GM23248 (cell line): ENCODE results near the gene TMEM184C. TPM values are rescaled to one million over a fixed set of nuclear protein-coding genes. Genes with fewer than 3 reads are reported as not detected.
A peak's percentile ranks its signal among the peaks of the same experiment; 100 is the strongest.

Experiments
- DNase-seq: peaks from one replicate; pipeline ENCODE4 v3.0.0-alpha.2; 2015
- H2AFZ ChIP-seq: fragments of 200-600 bp; sonication (generic); 2 replicates; pipeline ENCODE4 v1.6.1; 2016; ENCODE audit warnings: antibody characterized with exemption
- H3F3A ChIP-seq: fragments of 200-600 bp; sonication (generic); 2 replicates; pipeline ENCODE4 v1.6.1; 2016; ENCODE audit warnings: mild to moderate bottlenecking, antibody characterized with exemption, mixed run types; ENCODE audit not compliant: insufficient read depth
- H3K27ac ChIP-seq: fragments of 200-600 bp; sonication (generic); 2 replicates; pipeline ENCODE4 v1.5.1; 2016; ENCODE audit warnings: mild to moderate bottlenecking
- H3K27me3 ChIP-seq: fragments of 200-600 bp; sonication (generic); replicated peaks from 2 replicates; pipeline ENCODE4 v1.6.1; 2016; ENCODE audit warnings: mild to moderate bottlenecking; ENCODE audit not compliant: insufficient read depth
- H3K36me3 ChIP-seq: fragments of 200-600 bp; sonication (generic); 2 replicates; pipeline ENCODE4 v1.6.1; 2016; ENCODE audit warnings: low read depth, mild to moderate bottlenecking
- H3K4me1 ChIP-seq: fragments of 200-600 bp; sonication (generic); 2 replicates; pipeline ENCODE4 v1.6.1; 2016; ENCODE audit warnings: mild to moderate bottlenecking; ENCODE audit not compliant: insufficient read depth
- H3K4me2 ChIP-seq: fragments of 200-600 bp; sonication (generic); one replicate; pipeline ENCODE4 v1.6.1; 2016; ENCODE audit warnings: mild to moderate bottlenecking; ENCODE audit not compliant: unreplicated experiment
- H3K4me3 ChIP-seq: fragments of 200-600 bp; sonication (generic); 2 replicates; pipeline ENCODE4 v1.5.1; 2016; ENCODE audit warnings: mild to moderate bottlenecking
- H3K79me2 ChIP-seq: fragments of 200-600 bp; sonication (generic); 2 replicates; pipeline ENCODE4 v1.6.1; 2016; ENCODE audit warnings: mild to moderate bottlenecking; ENCODE audit not compliant: insufficient read depth
- H3K9ac ChIP-seq: fragments of 200-600 bp; sonication (generic); 2 replicates; pipeline ENCODE4 v1.6.1; 2016; ENCODE audit warnings: mild to moderate bottlenecking
- H3K9me2 ChIP-seq: fragments of 200-600 bp; sonication (generic); 2 replicates; pipeline ENCODE4 v1.6.1; 2016; ENCODE audit warnings: mixed run types, mild to moderate bottlenecking, moderate library complexity; ENCODE audit not compliant: insufficient read depth
- H3K9me3 ChIP-seq: fragments of 200-600 bp; sonication (generic); one replicate; pipeline ENCODE4 v1.6.1; 2017; ENCODE audit warnings: low read depth
- H4K20me1 ChIP-seq: fragments of 200-600 bp; sonication (generic); 2 replicates; pipeline ENCODE4 v1.6.0; 2016; ENCODE audit not compliant: insufficient read depth
- EZH2 ChIP-seq: fragments of 200-600 bp; sonication (generic); IDR thresholded peaks from 2 replicates; pipeline ENCODE4 v1.6.1; 2018; ENCODE audit warnings: antibody characterized with exemption, mild to moderate bottlenecking; ENCODE audit not compliant: insufficient read depth, poor library complexity, severe bottlenecking
- EZH2phosphoT487 ChIP-seq: fragments of 200-600 bp; sonication (generic); IDR thresholded peaks from 2 replicates; pipeline ENCODE4 v1.6.1; 2018; ENCODE audit warnings: antibody characterized with exemption, moderate library complexity, mild to moderate bottlenecking, low read depth; ENCODE audit not compliant: insufficient read depth
- WGBS, 2 experiments: methylation state at CpG; one replicate each; pipeline ENCODE4 v1.1.6; 2015 to 2017; ENCODE audit warnings: low lambda C conversion rate in 2 of 2, low coverage in 1 of 2; ENCODE audit errors: missing lambda C conversion rate in 2 of 2; 5-methylcytosine and 5-hydroxymethylcytosine counted together
- in situ Hi-C: fragments of 300-500 bp; cut with MboI; formaldehyde crosslinking; loops from 2 replicates; pipeline ENCODE4 v1.15.0; 2020
- polyA plus RNA-seq: library from polyadenylated mRNA; unstranded; fragments of >200 nt; fragmentation: Nextera tagmentation; extraction: Ambion mirVana; gene quantifications from 2 replicates; pipeline ENCODE4 v1.2.1, GENCODE V29; 2016
- total RNA-seq: library from RNA; depleted of rRNA; stranded (reverse); fragments of >200 nt; shearing (Covaris generic); gene quantifications from 2 replicates; pipeline ENCODE4 v1.2.3, GENCODE V29; 2014

TMEM184C gene
- total and polyA plus RNA-seq, 2 experiments from 2014 or later = 26.2 to 36.5 TPM

DNA sequence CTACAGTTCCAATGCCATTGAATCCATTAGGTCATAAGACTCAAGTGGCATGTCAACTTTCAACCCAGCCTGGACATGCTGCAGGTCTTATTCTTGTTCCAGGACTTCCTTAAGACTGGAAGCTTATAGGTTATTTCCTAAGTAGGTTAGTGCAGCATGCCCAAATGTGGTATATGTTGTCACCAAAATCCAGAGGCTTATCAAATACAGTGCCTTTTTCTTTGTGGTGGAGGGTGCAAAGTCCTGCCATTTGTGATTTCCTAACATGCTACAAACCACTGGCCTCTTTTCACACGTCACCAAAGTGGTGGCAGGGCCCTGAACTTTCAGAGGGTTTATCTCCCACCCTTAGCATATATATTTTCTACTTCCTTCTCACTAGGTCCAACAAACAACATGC lies 9.7 kb upstream of the TMEM184C start:
- H3K79me2 ChIP-seq = no peaks in the 10 kb centered on the region
- no peak overlapping the region for H3K27ac ChIP-seq
- no peak overlapping the region for H3K4me3 ChIP-seq
- no peaks in the 10 kb centered on the region for H3K27me3 ChIP-seq
- H3K4me2 ChIP-seq = no peak overlapping the region
- no peak overlapping the region for H2AFZ ChIP-seq
- H4K20me1 ChIP-seq = no peaks in the 10 kb centered on the region
- in situ Hi-C loops = no loop called here
- 41 to 59% methylated on average over 1 of the region's 1 CpG for WGBS, 2 experiments
- no peak for DNase-seq
- no peaks in the 10 kb centered on the region; the same call in 1 of the 2 replicates for H3K4me1 ChIP-seq
- H3K9me2 ChIP-seq = no peaks in the 10 kb centered on the region
- H3K9ac ChIP-seq = no peak overlapping the region
- H3K9me3 ChIP-seq = no peaks in the 10 kb centered on the region
- TF ChIP-seq EZH2 (no peak), EZH2phosphoT487 (no peak)
- peaks cover 6% of the 10 kb centered on the region; the same call in 1 of the 2 replicates for H3F3A ChIP-seq
- no peaks in the 10 kb centered on the region for H3K36me3 ChIP-seq

DNA sequence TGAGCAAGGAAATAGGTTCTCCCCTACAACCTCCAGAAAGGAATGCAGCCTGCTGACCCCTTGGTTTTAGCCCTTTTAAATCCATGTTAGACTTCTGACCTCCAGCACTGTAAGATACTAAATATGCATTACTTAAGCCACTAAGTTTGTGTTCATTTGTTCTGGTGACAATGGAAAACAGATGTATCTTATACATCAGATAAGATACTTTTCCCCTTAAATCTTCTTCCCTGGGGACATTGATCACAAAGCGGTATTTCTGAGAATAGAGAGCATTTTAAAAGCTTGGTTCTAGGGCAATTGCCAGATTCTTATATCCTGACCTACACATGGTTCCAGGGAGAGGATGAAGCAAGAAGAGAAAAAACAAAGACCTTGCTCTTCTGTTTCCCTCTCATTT lies 6.5 kb upstream of the TMEM184C start:
- TF ChIP-seq EZH2phosphoT487 (no peak), EZH2 (no peak)
- no peaks in the 10 kb centered on the region for H3K36me3 ChIP-seq
- no peaks in the 10 kb centered on the region for H3K9me2 ChIP-seq
- H3K27ac ChIP-seq = no peak overlapping the region
- no peak overlapping the region for H3K4me2 ChIP-seq
- H2AFZ ChIP-seq = no peak overlapping the region
- H3K4me3 ChIP-seq = no peak overlapping the region
- in situ Hi-C loops = no loop called here
- H3K79me2 ChIP-seq = no peaks in the 10 kb centered on the region
- no peaks in the 10 kb centered on the region for H4K20me1 ChIP-seq
- peaks cover 6% of the 10 kb centered on the region; the same call in 1 of the 2 replicates for H3F3A ChIP-seq
- H3K27me3 ChIP-seq = no peaks in the 10 kb centered on the region
- no peak overlapping the region for H3K9ac ChIP-seq
- H3K4me1 ChIP-seq = no peaks in the 10 kb centered on the region; the same call in 1 of the 2 replicates
- 3 to 9% methylated on average over 1 of the region's 1 CpG for WGBS, 2 experiments
- DNase-seq = peak; percentile 11
- H3K9me3 ChIP-seq = no peaks in the 10 kb centered on the region

DNA sequence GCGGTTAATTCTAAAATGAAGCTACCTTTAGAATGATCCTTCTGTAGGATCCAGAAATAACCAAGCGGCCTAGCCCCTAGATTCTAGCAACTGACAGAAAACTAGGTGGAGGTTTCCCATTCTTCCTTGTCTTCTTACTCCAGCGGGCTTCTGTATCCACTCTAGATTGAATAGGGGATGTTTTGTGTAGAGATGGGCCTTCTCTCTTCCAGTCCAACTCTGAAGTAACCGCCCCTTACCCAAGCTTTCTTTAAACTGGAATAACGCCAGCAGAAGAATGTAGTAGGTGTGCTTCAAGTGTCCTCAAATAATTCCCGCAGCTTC lies 386 bp upstream of the TMEM184C start:
- no peaks in the 10 kb centered on the region for H3K9me3 ChIP-seq
- peak overlapping the region; percentile 88 for H3K4me3 ChIP-seq
- in situ Hi-C loops = no loop called here
- TF ChIP-seq EZH2 (no peak), EZH2phosphoT487 (no peak)
- H3F3A ChIP-seq = no peaks in the 10 kb centered on the region
- no peaks in the 10 kb centered on the region for H4K20me1 ChIP-seq
- no peaks in the 10 kb centered on the region for H3K36me3 ChIP-seq
- peaks cover 44% of the 10 kb centered on the region for H3K79me2 ChIP-seq
- H3K4me2 ChIP-seq = peak overlapping the region; percentile 93
- no peaks in the 10 kb centered on the region for H3K27me3 ChIP-seq
- no peaks in the 10 kb centered on the region for H3K9me2 ChIP-seq
- WGBS, 2 experiments = 34 to 36% methylated on average over 6 of the region's 6 CpGs
- DNase-seq = no peak
- H2AFZ ChIP-seq = peak overlapping the region; percentile 87
- H3K9ac ChIP-seq = no peak overlapping the region
- H3K4me1 ChIP-seq = peaks cover 9% of the 10 kb centered on the region
- H3K27ac ChIP-seq = no peak overlapping the region

DNA sequence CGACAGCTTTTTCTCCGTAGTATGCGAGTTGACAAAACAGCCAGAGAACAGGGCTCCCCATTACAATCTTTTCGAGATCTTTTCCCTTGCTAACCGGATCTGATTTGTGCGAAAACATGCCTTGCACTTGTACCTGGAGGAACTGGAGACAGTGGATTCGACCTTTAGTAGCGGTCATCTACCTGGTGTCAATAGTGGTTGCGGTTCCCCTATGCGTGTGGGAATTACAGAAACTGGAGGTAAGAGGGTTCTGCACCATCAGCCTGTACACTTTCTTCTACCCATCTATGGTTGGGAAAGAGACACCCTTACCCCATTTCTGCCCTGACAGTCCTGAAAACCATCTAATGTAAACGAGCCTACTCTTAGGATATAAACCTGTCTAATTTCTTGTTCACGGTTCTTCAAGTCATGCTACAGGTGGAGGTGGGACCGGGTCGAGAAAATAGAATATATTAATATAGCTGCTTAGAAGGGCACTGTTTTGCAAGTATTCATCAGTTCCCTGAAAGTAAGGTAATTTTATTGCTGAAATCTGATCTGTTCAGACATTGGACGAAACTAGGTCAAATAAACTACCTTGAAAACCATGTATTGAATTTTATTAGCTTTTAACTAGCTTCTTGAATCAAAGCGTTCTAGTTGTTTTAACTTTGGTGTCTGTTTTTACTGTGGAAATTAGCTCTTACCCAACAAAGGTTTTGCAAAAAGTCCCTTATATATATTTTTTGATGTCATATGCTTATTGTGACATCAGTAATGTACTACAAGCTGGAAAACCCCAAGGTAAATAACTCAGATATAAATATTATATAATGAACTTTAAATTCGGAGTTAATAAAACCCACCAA lies 869 bp downstream of the TMEM184C start:
- peak overlapping the region; percentile 87 for H2AFZ ChIP-seq
- no peak for TF ChIP-seq EZH2
- TF ChIP-seq EZH2phosphoT487 = no peak
- no peak overlapping the region; the same call in 1 of the 2 replicates for H3K27ac ChIP-seq
- no peak for DNase-seq
- in situ Hi-C loops = no loop called here
- no peaks in the 10 kb centered on the region for H3F3A ChIP-seq
- whole genome bisulfite sequencing, 2 experiments = 9 to 10% methylated on average over 17 of the region's 17 CpGs
- H4K20me1 ChIP-seq = no peaks in the 10 kb centered on the region
- H3K27me3 ChIP-seq = no peaks in the 10 kb centered on the region
- H3K4me2 ChIP-seq = peak overlapping the region; percentile 93
- no peaks in the 10 kb centered on the region for H3K9me3 ChIP-seq
- no peaks in the 10 kb centered on the region for H3K36me3 ChIP-seq
- no peaks in the 10 kb centered on the region for H3K9me2 ChIP-seq
- H3K9ac ChIP-seq = peak overlapping the region; percentile 77
- H3K4me3 ChIP-seq = peak overlapping the region; percentile 88
- peaks cover 57% of the 10 kb centered on the region for H3K79me2 ChIP-seq
- peaks cover 9% of the 10 kb centered on the region for H3K4me1 ChIP-seq
